Endothelial cell of umbilical vein (primary cell): ENCODE measurements around the gene SP140.
"Not testable (repeated sequence)": the region's sequence is repeated elsewhere in the genome, so short reads cannot be mapped to it uniquely, and the experiment has no call there.

Experiments
- CTCF ChIP-seq, 2 donors: IDR thresholded peaks; 1 replicate in 1 of 2; 2 replicates in 1 of 2; pipeline ENCODE4 v1.5.1; 2011; ENCODE audit warnings: low read length in 2 of 2, mild to moderate bottlenecking in 2 of 2, moderate library complexity in 2 of 2, control low read depth in 1 of 2, inconsistent platforms in 1 of 2, low read depth in 1 of 2; ENCODE audit not compliant: insufficient read depth in 1 of 2; ENCODE audit errors: extremely low read depth in 1 of 2
- EZH2 ChIP-seq: IDR thresholded peaks from 2 replicates; pipeline ENCODE4 v1.6.1; 2012; ENCODE audit warnings: borderline replicate concordance, low read depth, mild to moderate bottlenecking, moderate library complexity, low read length, inconsistent platforms; ENCODE audit not compliant: severe bottlenecking
- POLR2A ChIP-seq: IDR thresholded peaks from 2 replicates; pipeline ENCODE4 v1.6.1; 2012; ENCODE audit warnings: low read depth, mild to moderate bottlenecking, control low read depth, low read length

GRCh38 chr2:230343041-230343624 lies 117.6 kb downstream of the SP140 start:
- not testable (repeated sequence) for TF ChIP-seq EZH2; CTCF (IDR thresholded peaks at IDR 0.05; ENCODE audit: extremely low read depth in 1 of 2, insufficient read depth in 1 of 2, low read depth in 1 of 2, low read length in 2 of 2); POLR2A
